ENCODE results near the gene RBM42. TPM values are rescaled to one million over a fixed set of nuclear protein-coding genes. Genes with fewer than 3 reads are reported as not detected.
"Not testable (repeated sequence)": the region's sequence is repeated elsewhere in the genome, so short reads cannot be mapped to it uniquely, and the experiment has no call there.

The RBM42 gene
- total and polyA plus RNA-seq, 2 experiments from 2014 or later, result 74.7 to 82.5 TPM

- Histone ChIP-seq H4K20me1 (ENCODE audit: insufficient read depth) (no peaks in the 10 kb centered on the region), H3K36me3 (ENCODE audit: low read depth) (no peaks in the 10 kb centered on the region), H3K9me3 (ENCODE audit: low read depth) (no peaks in the 10 kb centered on the region), H3K9me2 (ENCODE audit: insufficient read depth) (no peaks in the 10 kb centered on the region), H3K79me2 (ENCODE audit: insufficient read depth) (no peaks in the 10 kb centered on the region), H3K9ac (no peak overlapping the region), H3K4me1 (ENCODE audit: insufficient read depth) (no peaks in the 10 kb centered on the region), H3K4me3 (no peak overlapping the region), H3K27me3 (replicated peaks; ENCODE audit: insufficient read depth) (peaks cover 15% of the 10 kb centered on the region), H2AFZ (no peak overlapping the region), H3F3A (ENCODE audit: insufficient read depth) (no peaks in the 10 kb centered on the region), H3K4me2 (ENCODE audit: unreplicated experiment) (no peak overlapping the region), H3K27ac (no peak overlapping the region)
- DNase-seq, result no peak
- TF ChIP-seq EZH2 (IDR thresholded peaks at IDR 0.05; ENCODE audit: insufficient read depth, poor library complexity, severe bottlenecking) (no peak), EZH2phosphoT487 (IDR thresholded peaks at IDR 0.05; ENCODE audit: insufficient read depth, low read depth) (no peak)
- WGBS, 2 experiments (ENCODE audit: low coverage in 1 of 2, low lambda C conversion rate in 2 of 2, missing lambda C conversion rate in 2 of 2), result 30 to 41% methylated on average over 3 of the region's 3 CpGs
- in situ Hi-C loops (cut with MboI), result no loop called here
These were observed 38.0 kb upstream of the RBM42 start for GRCh38 chr19:35590875-35591274.

- H2AFZ ChIP-seq, result no peak overlapping the region
- H3K4me2 ChIP-seq (ENCODE audit: unreplicated experiment), result no peak overlapping the region
- H3K9me2 ChIP-seq (ENCODE audit: insufficient read depth), result no peaks in the 10 kb centered on the region
- TF ChIP-seq EZH2phosphoT487 (IDR thresholded peaks at IDR 0.05; ENCODE audit: insufficient read depth, low read depth), result no peak
- TF ChIP-seq EZH2 (IDR thresholded peaks at IDR 0.05; ENCODE audit: insufficient read depth, poor library complexity, severe bottlenecking), result no peak
- no peak overlapping the region for H3K4me3 ChIP-seq
- in situ Hi-C loops (cut with MboI), result no loop called here
- WGBS, 2 experiments (ENCODE audit: low coverage in 1 of 2, low lambda C conversion rate in 2 of 2, missing lambda C conversion rate in 2 of 2), result 25 to 26% methylated on average over 8 of the region's 8 CpGs
- H3K79me2 ChIP-seq (ENCODE audit: insufficient read depth), result no peaks in the 10 kb centered on the region
- DNase-seq, result peak; percentile 53
- no peaks in the 10 kb centered on the region for H3F3A ChIP-seq (ENCODE audit: insufficient read depth)
- H3K9ac ChIP-seq, result no peak overlapping the region
- H3K9me3 ChIP-seq (ENCODE audit: low read depth), result no peaks in the 10 kb centered on the region
- H3K27ac ChIP-seq, result no peak overlapping the region
- H3K27me3 ChIP-seq (replicated peaks; ENCODE audit: insufficient read depth), result peaks cover 15% of the 10 kb centered on the region; the same call in 1 of the 2 replicates
- no peaks in the 10 kb centered on the region for H3K36me3 ChIP-seq (ENCODE audit: low read depth)
- H3K4me1 ChIP-seq (ENCODE audit: insufficient read depth), result no peaks in the 10 kb centered on the region
- no peaks in the 10 kb centered on the region for H4K20me1 ChIP-seq (ENCODE audit: insufficient read depth)
These were observed 36.6 kb upstream of the RBM42 start for GRCh38 chr19:35592226-35592625.

- H3K9me2 ChIP-seq (ENCODE audit: insufficient read depth); H3K4me2 ChIP-seq (ENCODE audit: unreplicated experiment); H3K36me3 ChIP-seq (ENCODE audit: low read depth); H3K4me1 ChIP-seq (ENCODE audit: insufficient read depth); H3K4me3 ChIP-seq; H3F3A ChIP-seq (ENCODE audit: insufficient read depth); H3K9ac ChIP-seq; DNase-seq; H3K9me3 ChIP-seq (ENCODE audit: low read depth); H4K20me1 ChIP-seq (ENCODE audit: insufficient read depth); H3K27ac ChIP-seq; H3K79me2 ChIP-seq (ENCODE audit: insufficient read depth); H2AFZ ChIP-seq; H3K27me3 ChIP-seq (replicated peaks; ENCODE audit: insufficient read depth); in situ Hi-C loops (cut with MboI): not testable (repeated sequence)
- WGBS, 2 experiments (ENCODE audit: low coverage in 1 of 2, low lambda C conversion rate in 2 of 2, missing lambda C conversion rate in 2 of 2), result 51 to 64% methylated on average over 3 of the region's 3 CpGs
These were observed 33.8 kb upstream of the RBM42 start for GRCh38 chr19:35595026-35595425.

- no peaks in the 10 kb centered on the region for H3K9me2 ChIP-seq (ENCODE audit: insufficient read depth)
- no peak overlapping the region for H3K27ac ChIP-seq
- H3K4me3 ChIP-seq, result no peak overlapping the region
- H3K4me2 ChIP-seq (ENCODE audit: unreplicated experiment), result no peak overlapping the region
- H3K4me1 ChIP-seq (ENCODE audit: insufficient read depth), result no peaks in the 10 kb centered on the region
- H3K27me3 ChIP-seq (replicated peaks; ENCODE audit: insufficient read depth), result no peaks in the 10 kb centered on the region
- no peaks in the 10 kb centered on the region for H4K20me1 ChIP-seq (ENCODE audit: insufficient read depth)
- no peaks in the 10 kb centered on the region for H3K9me3 ChIP-seq (ENCODE audit: low read depth)
- no peaks in the 10 kb centered on the region for H3K79me2 ChIP-seq (ENCODE audit: insufficient read depth)
- no peaks in the 10 kb centered on the region for H3K36me3 ChIP-seq (ENCODE audit: low read depth)
- DNase-seq, result no peak
- TF ChIP-seq EZH2phosphoT487 (IDR thresholded peaks at IDR 0.05; ENCODE audit: insufficient read depth, low read depth), result no peak
- TF ChIP-seq EZH2 (IDR thresholded peaks at IDR 0.05; ENCODE audit: insufficient read depth, poor library complexity, severe bottlenecking), result no peak
- WGBS, 2 experiments (ENCODE audit: low coverage in 1 of 2, low lambda C conversion rate in 2 of 2, missing lambda C conversion rate in 2 of 2), result 88 to 92% methylated on average over 1 of the region's 1 CpG
- no peaks in the 10 kb centered on the region for H3F3A ChIP-seq (ENCODE audit: insufficient read depth)
- in situ Hi-C loops (cut with MboI), result no loop called here
- no peak overlapping the region for H3K9ac ChIP-seq
- no peak overlapping the region for H2AFZ ChIP-seq
These were observed 32.9 kb upstream of the RBM42 start for GRCh38 chr19:35595928-35596327.

GRCh38 chr19:35596366-35596999 lies 32.4 kb upstream of the RBM42 start:
- in situ Hi-C loops (cut with MboI), result no loop called here
- H3K27me3 ChIP-seq (replicated peaks; ENCODE audit: insufficient read depth), result peaks cover 3% of the 10 kb centered on the region; the same call in 1 of the 2 replicates
- no peaks in the 10 kb centered on the region for H3K9me2 ChIP-seq (ENCODE audit: insufficient read depth)
- no peaks in the 10 kb centered on the region for H3K4me1 ChIP-seq (ENCODE audit: insufficient read depth)
- no peak overlapping the region for H3K9ac ChIP-seq
- H3K4me2 ChIP-seq (ENCODE audit: unreplicated experiment), result no peak overlapping the region
- H3K27ac ChIP-seq, result no peak overlapping the region
- 35 to 41% methylated on average over 4 of the region's 4 CpGs for WGBS, 2 experiments (ENCODE audit: low coverage in 1 of 2, low lambda C conversion rate in 2 of 2, missing lambda C conversion rate in 2 of 2)
- no peak for DNase-seq
- no peaks in the 10 kb centered on the region for H3K36me3 ChIP-seq (ENCODE audit: low read depth)
- no peak overlapping the region for H3K4me3 ChIP-seq
- H3K79me2 ChIP-seq (ENCODE audit: insufficient read depth), result no peaks in the 10 kb centered on the region
- no peaks in the 10 kb centered on the region for H3F3A ChIP-seq (ENCODE audit: insufficient read depth)
- H2AFZ ChIP-seq, result no peak overlapping the region
- H4K20me1 ChIP-seq (ENCODE audit: insufficient read depth), result no peaks in the 10 kb centered on the region
- no peaks in the 10 kb centered on the region for H3K9me3 ChIP-seq (ENCODE audit: low read depth)
- no peak for TF ChIP-seq EZH2phosphoT487 (IDR thresholded peaks at IDR 0.05; ENCODE audit: insufficient read depth, low read depth)
- TF ChIP-seq EZH2 (IDR thresholded peaks at IDR 0.05; ENCODE audit: insufficient read depth, poor library complexity, severe bottlenecking), result no peak
